BJ (cell line): Measurements from ENCODE around the gene DTNA. TPM values are rescaled to one million over a fixed set of nuclear protein-coding genes. Genes with fewer than 3 reads are reported as not detected.

ENCODE experiments used
- CTCF ChIA-PET: fragments of 350-600 bp; formaldehyde crosslinking; extraction: SDS; loops from one replicate; lab custom pipeline; 2021; ENCODE audit warnings: antibody characterized with exemption, inconsistent platforms; lab: Yijun Ruan, JAX
- POLR2A ChIA-PET: fragments of 300-600 bp; sonication (Branson Sonifier 250); formaldehyde crosslinking; extraction: SDS; loops from one replicate; lab custom pipeline; 2021; ENCODE audit warnings: antibody characterized with exemption; lab: Charles Lee
- DNase-seq: peaks from one replicate; pipeline ENCODE4 v3.0.0-alpha.2; 2011; ENCODE audit warnings: low read depth
- H3K27me3 ChIP-seq: 2 replicates; pipeline ENCODE4 v1.6.0; 2011; ENCODE audit warnings: low read length; ENCODE audit not compliant: control insufficient read depth, insufficient read depth
- H3K36me3 ChIP-seq: 2 replicates; pipeline ENCODE4 v1.5.1; 2011; ENCODE audit warnings: low read length; ENCODE audit not compliant: control insufficient read depth, insufficient read depth
- H3K4me3 ChIP-seq: 2 replicates; pipeline ENCODE4 v1.5.1; 2011; ENCODE audit warnings: low read depth, mild to moderate bottlenecking, control low read depth, low read length
- polyA plus RNA-seq: library from polyadenylated mRNA; depleted of rRNA; stranded (reverse); fragments of >200 nt; gene quantifications from 2 replicates; pipeline ENCODE4 v1.2.3, GENCODE V29; 2011
- TF ChIP-seq, protein P1 (sequence below): IDR thresholded peaks from 2 replicates; pipeline ENCODE4 v1.5.1; 2011; ENCODE audit warnings: low read depth, mild to moderate bottlenecking, control low read depth, inconsistent platforms, low read length, moderate library complexity; ENCODE audit not compliant: insufficient read depth

Gene DTNA
- polyA plus RNA-seq, 1 experiment, result 4.9 TPM

GRCh38 chr18:34697891-34698290, 12.2 kb upstream of the DTNA start:
- Histone ChIP-seq H3K27me3 (no peaks in the 10 kb centered on the region; the same call in 1 of the 2 replicates), H3K36me3 (no peaks in the 10 kb centered on the region), H3K4me3 (no peak overlapping the region)
- ChIA-PET POLR2A (no interaction called here), CTCF (interaction anchor here (1.5 kb wide), 1 partner anchor 36 kb away, joined by 5 read pairs; no protein-coding TSS in a partner anchor)
- TF ChIP-seq, protein P1, sequence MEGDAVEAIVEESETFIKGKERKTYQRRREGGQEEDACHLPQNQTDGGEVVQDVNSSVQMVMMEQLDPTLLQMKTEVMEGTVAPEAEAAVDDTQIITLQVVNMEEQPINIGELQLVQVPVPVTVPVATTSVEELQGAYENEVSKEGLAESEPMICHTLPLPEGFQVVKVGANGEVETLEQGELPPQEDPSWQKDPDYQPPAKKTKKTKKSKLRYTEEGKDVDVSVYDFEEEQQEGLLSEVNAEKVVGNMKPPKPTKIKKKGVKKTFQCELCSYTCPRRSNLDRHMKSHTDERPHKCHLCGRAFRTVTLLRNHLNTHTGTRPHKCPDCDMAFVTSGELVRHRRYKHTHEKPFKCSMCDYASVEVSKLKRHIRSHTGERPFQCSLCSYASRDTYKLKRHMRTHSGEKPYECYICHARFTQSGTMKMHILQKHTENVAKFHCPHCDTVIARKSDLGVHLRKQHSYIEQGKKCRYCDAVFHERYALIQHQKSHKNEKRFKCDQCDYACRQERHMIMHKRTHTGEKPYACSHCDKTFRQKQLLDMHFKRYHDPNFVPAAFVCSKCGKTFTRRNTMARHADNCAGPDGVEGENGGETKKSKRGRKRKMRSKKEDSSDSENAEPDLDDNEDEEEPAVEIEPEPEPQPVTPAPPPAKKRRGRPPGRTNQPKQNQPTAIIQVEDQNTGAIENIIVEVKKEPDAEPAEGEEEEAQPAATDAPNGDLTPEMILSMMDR, result no peak
- DNase-seq, result no peak

GRCh38 chr18:34701911-34702310, 8.2 kb upstream of the DTNA start:
- Histone ChIP-seq H3K4me3 (no peak overlapping the region), H3K27me3 (no peaks in the 10 kb centered on the region; the same call in 1 of the 2 replicates), H3K36me3 (no peaks in the 10 kb centered on the region)
- ChIA-PET POLR2A (no interaction called here), CTCF (interaction anchor here (0.9 to 2.2 kb wide), 2 partner anchors 40 kb away, joined by 3 to 14 read pairs; no protein-coding TSS in a partner anchor)
- no peak for DNase-seq
- TF ChIP-seq, protein P1, result no peak

- CTCF ChIA-PET, result interaction anchor here (0.9 kb wide), 1 partner anchor 41 kb away, joined by 3 read pairs; no protein-coding TSS in a partner anchor
- no peaks in the 10 kb centered on the region; the same call in 1 of the 2 replicates for H3K27me3 ChIP-seq
- no peaks in the 10 kb centered on the region for H3K36me3 ChIP-seq
- H3K4me3 ChIP-seq, result no peak overlapping the region
- POLR2A ChIA-PET, result no interaction called here
- TF ChIP-seq, protein P1, result no peak
- DNase-seq, result no peak
Observed at GRCh38 chr18:34702814-34703213, 7.3 kb upstream of the DTNA start.

DNA sequence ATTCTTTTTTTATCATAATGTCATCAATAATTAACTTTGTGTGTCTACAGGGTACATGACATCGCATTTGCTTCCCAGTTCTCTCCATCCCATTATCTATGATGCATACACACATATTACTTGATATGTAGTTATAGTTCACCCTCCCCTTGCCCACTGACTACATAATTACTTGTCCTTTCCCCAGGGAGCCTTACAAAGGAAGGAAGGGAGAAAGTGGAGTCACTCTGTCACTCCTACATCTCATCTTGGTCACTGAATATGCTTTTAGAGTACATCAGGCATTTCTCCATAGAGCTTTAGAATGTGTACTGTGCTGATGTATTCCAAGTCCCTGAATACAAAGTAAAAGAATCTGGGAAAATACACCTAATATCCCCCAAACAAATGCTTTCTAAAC, 6.0 kb upstream of the DTNA start:
- TF ChIP-seq, protein P1, result no peak
- no peak for DNase-seq
- Histone ChIP-seq H3K27me3 (no peaks in the 10 kb centered on the region), H3K4me3 (no peak overlapping the region), H3K36me3 (no peaks in the 10 kb centered on the region)
- ChIA-PET CTCF (interaction anchor here (0.8 to 1.0 kb wide), 2 partner anchors 12 to 43 kb away, joined by 3 read pairs; no protein-coding TSS in a partner anchor), POLR2A (no interaction called here)

GRCh38 chr18:34704823-34705222, 5.3 kb upstream of the DTNA start:
- no peak for DNase-seq
- TF ChIP-seq, protein P1, result no peak
- Histone ChIP-seq H3K4me3 (no peak overlapping the region), H3K27me3 (no peaks in the 10 kb centered on the region), H3K36me3 (no peaks in the 10 kb centered on the region)
- CTCF ChIA-PET, result interaction anchor here (1.0 kb wide), 1 partner anchor 13 kb away, joined by 3 read pairs; no protein-coding TSS in a partner anchor
- POLR2A ChIA-PET, result no interaction called here
